Memory B cell (primary cell): ENCODE data around the gene SPATA20.

Source experiments
- ATAC-seq: fragments of 150-1000 bp; cut with Tn5 transposase; 2 replicates; pipeline ENCODE4 v1.10.0; 2021; ENCODE audit warnings: low read depth, mild to moderate bottlenecking, moderate library complexity
- DNase-seq, 2 donors: peaks; one replicate each; pipeline ENCODE4 v3.0.0; 2022; ENCODE audit warnings: low spot score in 2 of 2
- H3K27ac Mint-ChIP-seq: one replicate; pipeline ENCODE4 v1.8.0; 2022; ENCODE audit warnings: mild to moderate bottlenecking, moderate library complexity, mixed read lengths
- H3K27me3 Mint-ChIP-seq: one replicate; pipeline ENCODE4 v1.8.0; 2022; ENCODE audit warnings: mixed read lengths
- H3K36me3 Mint-ChIP-seq: one replicate; pipeline ENCODE4 v1.8.0; 2022; ENCODE audit warnings: mild to moderate bottlenecking, mixed read lengths
- H3K4me1 Mint-ChIP-seq: one replicate; pipeline ENCODE4 v1.8.0; 2022; ENCODE audit warnings: mixed read lengths
- H3K4me3 Mint-ChIP-seq: one replicate; pipeline ENCODE4 v1.8.0; 2022; ENCODE audit warnings: mild to moderate bottlenecking, moderate library complexity, mixed read lengths
- H3K9me3 Mint-ChIP-seq: one replicate; pipeline ENCODE4 v1.8.0; 2022; ENCODE audit warnings: mixed read lengths

The SPATA20 gene

DNA sequence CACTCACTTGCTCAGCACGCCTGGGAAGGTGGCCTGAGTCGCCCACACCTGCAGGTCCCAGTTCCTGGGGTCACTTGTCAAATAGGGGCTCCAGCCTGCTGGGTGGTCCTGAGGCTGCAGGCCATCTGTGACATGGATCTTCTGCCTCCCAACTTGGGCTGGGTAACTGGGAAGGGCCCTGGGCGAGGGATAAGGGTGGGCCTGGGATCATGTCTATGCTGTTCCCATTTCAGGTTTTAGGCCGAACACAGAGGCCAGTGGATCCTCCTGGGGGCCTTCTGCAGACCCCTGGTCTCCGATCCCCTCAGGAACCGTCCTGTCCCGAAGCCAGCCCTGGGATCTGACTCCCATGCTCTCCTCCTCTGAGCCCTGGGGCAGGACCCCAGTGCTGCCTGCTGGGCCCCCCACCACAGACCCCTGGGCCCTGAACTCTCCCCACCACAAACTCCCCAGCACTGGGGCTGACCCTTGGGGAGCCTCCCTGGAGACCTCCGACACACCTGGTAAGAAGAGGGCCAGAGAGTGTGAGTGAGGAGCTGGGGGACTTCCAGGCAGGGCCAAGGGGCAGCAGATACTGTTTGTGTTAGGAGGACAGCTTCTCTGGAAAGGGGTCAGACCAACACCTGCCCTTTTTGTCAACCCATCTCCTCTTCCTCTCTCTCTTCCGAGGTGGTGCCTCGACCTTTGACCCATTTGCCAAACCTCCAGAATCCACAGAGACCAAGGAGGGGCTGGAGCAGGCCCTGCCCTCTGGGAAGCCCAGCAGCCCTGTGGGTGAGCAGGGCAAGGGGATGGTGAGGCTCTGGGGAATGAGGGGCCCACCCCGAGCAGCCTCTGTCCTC, 6.2 kb upstream of the SPATA20 start:
- no peak overlapping the region for H3K4me3 Mint-ChIP-seq

DNA sequence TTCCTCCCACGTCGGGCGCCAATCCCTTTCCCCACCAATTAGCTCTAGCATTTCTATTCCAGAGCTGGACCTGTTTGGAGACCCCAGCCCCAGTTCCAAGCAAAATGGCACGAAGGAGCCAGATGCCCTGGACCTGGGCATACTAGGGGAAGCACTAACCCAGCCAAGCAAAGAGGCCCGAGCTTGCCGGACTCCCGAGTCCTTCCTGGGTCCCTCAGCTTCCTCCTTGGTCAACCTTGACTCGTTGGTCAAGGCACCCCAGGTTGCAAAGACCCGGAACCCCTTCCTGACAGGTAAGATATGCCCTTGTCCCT, 5.6 kb upstream of the SPATA20 start:
- Mint-ChIP-seq H3K36me3 (no peaks in the 10 kb centered on the region), H3K4me1 (peaks cover 13% of the 10 kb centered on the region), H3K9me3 (no peaks in the 10 kb centered on the region), H3K27me3 (peaks cover 9% of the 10 kb centered on the region), H3K4me3 (peak overlapping the region; percentile 88), H3K27ac (peak overlapping the region; percentile 58)
- no peak for ATAC-seq
- DNase-seq: no peak

More for the DNA sequence above, 6.2 kb upstream of the SPATA20 start:
- no peak for ATAC-seq
- Mint-ChIP-seq H3K9me3 (no peaks in the 10 kb centered on the region), H3K36me3 (no peaks in the 10 kb centered on the region), H3K27ac (no peak overlapping the region), H3K4me1 (peaks cover 11% of the 10 kb centered on the region), H3K27me3 (peaks cover 9% of the 10 kb centered on the region)
- DNase-seq: no peak

DNA sequence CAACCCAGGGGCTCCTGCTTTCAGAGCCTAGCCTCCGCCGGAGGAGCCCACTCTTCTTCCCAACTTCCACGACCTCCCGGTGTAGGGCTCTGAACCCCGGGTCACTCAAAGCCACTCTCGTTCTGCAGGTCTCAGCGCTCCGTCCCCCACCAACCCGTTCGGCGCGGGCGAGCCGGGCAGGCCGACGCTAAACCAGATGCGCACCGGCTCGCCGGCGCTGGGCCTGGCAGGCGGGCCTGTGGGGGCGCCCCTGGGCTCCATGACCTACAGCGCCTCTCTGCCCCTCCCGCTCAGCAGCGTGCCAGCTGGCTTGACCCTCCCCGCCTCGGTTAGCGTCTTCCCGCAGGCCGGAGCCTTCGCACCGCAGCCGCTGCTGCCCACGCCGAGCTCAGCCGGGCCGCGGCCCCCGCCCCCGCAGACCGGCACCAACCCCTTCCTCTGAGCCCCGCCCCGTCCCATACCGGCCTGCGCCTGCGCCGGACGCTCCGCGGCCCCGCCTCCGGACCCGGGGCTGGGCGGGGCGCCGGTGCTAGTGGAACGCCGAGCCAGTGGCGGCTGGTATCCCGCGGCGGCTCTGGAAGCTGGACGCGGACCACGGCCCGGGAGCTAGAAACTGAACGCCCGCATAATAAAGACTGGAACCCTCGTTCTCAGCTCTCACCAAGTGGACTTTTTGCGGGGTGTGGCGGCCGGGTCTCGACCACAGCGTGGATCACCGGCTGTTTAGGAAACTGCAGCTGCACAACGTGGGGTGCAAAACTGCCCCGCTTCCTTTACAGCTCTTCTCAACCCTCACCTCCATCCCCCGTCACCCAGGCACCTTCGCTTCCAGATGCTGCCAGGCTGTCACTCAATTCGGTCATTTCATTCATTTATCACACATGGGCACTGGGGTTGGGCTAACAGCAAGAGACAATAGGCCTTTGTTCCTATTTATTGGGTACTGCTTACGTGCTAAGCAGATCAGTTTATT, 5.0 kb upstream of the SPATA20 start:
- ATAC-seq (peak; percentile 83), DNase-seq (peak; percentile 84 to 88)
- H3K9me3 Mint-ChIP-seq: no peaks in the 10 kb centered on the region
- peaks cover 16% of the 10 kb centered on the region for H3K4me1 Mint-ChIP-seq
- peak overlapping the region; percentile 58 for H3K27ac Mint-ChIP-seq
- no peaks in the 10 kb centered on the region for H3K36me3 Mint-ChIP-seq
- peak overlapping the region; percentile 88 for H3K4me3 Mint-ChIP-seq
- H3K27me3 Mint-ChIP-seq: peaks cover 8% of the 10 kb centered on the region

DNA sequence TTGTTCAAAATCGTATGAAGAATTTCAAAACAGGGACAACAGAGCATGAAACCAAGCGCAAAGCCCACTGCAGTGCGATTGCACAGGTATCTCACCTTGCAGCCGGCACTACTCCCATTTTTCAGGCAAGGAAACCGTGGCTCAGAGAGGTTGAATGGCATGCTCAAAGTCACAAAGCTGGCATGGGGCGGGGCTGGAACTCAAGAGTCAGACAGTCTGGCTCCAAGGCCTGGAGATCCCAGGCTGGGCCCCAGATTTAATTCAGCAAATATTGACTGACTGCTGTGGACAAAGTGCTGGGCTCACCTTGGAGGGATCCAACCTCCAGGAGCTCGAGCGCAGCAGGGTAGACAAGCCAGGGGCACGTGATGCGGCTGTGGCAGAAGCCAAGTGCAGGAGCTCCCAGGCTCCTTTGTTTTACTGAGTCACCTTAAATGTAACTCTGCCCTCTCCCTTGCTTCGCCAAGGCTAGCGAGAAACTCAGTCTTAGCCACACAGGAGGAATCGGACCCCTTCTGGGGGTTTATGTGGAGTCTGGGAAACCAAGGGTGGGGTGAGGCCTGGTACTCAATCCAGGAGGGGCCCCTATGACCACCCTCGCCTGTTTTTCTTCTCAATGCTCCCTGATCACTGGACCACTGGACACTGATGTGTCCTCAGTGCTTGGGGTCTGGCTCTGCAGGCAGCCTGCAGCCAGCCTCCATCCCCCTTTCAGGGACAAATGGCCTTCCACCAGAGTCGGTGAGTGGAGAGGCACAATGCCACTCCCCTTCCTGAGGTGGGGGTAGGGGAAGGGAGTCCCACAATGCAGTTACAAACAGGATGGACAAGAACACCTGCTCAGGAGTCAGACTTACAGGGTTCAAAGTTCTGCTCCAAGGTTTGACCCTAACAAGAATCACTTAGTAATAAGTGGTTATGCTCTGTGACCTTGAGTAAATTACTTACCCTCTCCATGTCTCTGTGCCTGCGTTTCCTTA, 3.9 kb upstream of the SPATA20 start:
- DNase-seq (no peak), ATAC-seq (no peak)
- no peaks in the 10 kb centered on the region for H3K36me3 Mint-ChIP-seq
- peaks cover 20% of the 10 kb centered on the region for H3K4me1 Mint-ChIP-seq
- H3K27ac Mint-ChIP-seq: no peak overlapping the region
- peak overlapping the region; percentile 88 for H3K4me3 Mint-ChIP-seq
- peaks cover 7% of the 10 kb centered on the region for H3K27me3 Mint-ChIP-seq
- no peaks in the 10 kb centered on the region for H3K9me3 Mint-ChIP-seq

DNA sequence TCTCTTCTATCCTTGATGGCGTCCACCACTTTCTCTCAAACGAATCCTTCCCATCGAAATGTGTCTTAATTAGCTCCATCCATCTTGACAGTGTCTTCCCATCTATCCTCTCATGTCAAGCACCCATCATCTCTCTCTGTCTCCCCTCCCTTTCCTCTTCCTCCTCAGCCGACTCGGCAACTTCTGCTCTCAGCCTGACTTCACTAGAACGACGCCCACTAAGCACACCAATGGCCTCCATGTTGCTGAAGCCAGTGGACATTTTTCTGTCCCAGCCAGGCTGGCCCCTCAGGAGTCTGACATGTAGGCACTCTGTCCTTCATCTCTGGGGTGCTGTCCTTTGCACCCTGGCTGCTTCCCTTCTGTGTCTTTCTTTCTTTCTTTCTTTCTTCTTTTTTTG, 2.5 kb upstream of the SPATA20 start:
- no peak overlapping the region for H3K27ac Mint-ChIP-seq
- no peaks in the 10 kb centered on the region for H3K36me3 Mint-ChIP-seq
- no peak for ATAC-seq
- H3K9me3 Mint-ChIP-seq: no peaks in the 10 kb centered on the region
- H3K4me3 Mint-ChIP-seq: no peak overlapping the region
- DNase-seq: no peak
- peaks cover 7% of the 10 kb centered on the region for H3K27me3 Mint-ChIP-seq
- peaks cover 20% of the 10 kb centered on the region for H3K4me1 Mint-ChIP-seq

DNA sequence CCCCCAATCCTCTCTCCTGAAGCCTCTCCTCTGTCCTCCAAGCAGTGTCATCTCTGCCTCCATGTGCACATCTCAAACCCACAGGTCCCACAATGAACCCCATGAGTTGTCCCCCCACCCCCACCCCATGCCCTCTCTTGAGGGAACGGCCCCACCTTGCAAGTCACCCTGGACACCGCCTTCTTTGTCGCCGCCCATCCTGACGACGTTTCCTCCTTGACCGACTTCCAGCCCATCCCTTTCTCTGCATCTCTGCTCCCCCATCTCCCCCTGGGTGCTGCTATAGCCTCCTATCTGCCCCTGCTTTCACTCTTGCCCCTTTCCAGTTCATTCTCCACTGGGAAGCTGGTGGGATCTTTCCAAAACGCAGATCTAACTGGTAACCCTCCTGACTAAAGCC, 1.7 kb upstream of the SPATA20 start:
- H3K27ac Mint-ChIP-seq: no peak overlapping the region
- peaks cover 3% of the 10 kb centered on the region for H3K36me3 Mint-ChIP-seq
- H3K4me3 Mint-ChIP-seq: no peak overlapping the region
- DNase-seq (no peak), ATAC-seq (no peak)
- H3K4me1 Mint-ChIP-seq: peaks cover 20% of the 10 kb centered on the region
- peaks cover 7% of the 10 kb centered on the region for H3K27me3 Mint-ChIP-seq
- no peaks in the 10 kb centered on the region for H3K9me3 Mint-ChIP-seq

DNA sequence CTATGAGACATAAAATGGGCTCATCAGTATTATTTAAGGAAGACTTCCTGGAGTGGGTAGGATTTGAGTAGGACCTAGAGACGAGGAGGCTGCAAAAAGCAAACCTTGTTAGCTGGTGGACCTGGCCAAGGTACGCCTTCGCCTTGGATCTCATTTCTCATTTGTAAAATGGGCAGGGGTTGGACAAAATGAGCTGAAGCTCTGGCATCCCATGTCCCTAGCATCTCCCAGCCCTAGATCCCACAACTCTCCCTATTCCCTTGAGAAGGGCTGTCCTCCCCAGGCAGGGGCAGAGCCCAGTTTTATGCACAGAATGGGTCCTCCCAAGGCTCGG, 306 bp upstream of the SPATA20 start:
- Mint-ChIP-seq H3K36me3 (peaks cover 5% of the 10 kb centered on the region), H3K27ac (no peak overlapping the region), H3K4me1 (peaks cover 18% of the 10 kb centered on the region), H3K27me3 (peaks cover 7% of the 10 kb centered on the region), H3K4me3 (peak overlapping the region; percentile 89), H3K9me3 (no peaks in the 10 kb centered on the region)
- DNase-seq (no peak), ATAC-seq (no peak)

DNA sequence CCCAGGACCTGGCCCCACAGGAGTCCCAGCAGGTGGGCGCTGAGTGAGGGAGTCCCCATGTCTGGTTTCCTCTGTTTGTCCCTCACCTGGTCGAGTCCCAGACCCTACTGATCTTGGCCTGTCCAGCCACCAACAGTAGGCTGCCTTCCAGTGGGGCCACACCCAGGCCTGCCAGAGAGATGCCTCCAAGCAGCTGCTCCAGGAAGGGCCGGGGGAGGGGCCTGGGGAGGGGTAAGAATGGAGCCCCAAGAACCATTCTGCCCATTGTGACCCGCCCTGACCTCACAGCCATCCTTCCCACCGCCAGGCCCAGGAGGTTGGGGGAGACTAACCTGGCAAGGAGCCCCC, 736 bp downstream of the SPATA20 start:
- peak overlapping the region; percentile 72 for H3K27ac Mint-ChIP-seq
- ATAC-seq: no peak

DNA sequence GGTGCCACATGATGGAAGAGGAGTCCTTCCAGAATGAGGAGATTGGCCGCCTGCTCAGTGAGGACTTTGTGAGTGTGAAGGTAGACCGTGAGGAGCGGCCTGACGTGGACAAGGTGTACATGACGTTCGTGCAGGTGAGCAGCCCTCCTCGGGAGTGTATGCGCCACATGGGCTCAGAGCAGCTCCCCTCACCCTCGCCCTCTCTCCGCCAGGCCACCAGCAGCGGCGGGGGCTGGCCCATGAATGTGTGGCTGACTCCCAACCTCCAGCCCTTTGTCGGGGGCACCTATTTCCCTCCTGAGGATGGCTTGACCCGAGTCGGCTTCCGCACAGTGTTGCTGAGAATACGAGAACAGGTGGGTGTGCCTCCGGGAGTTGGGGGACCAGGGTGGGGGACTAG, 1.9 kb downstream of the SPATA20 start:
- no peak for ATAC-seq
- Mint-ChIP-seq H3K4me1 (peaks cover 15% of the 10 kb centered on the region), H3K27ac (no peak overlapping the region), H3K27me3 (peaks cover 7% of the 10 kb centered on the region), H3K9me3 (no peaks in the 10 kb centered on the region), H3K36me3 (peaks cover 5% of the 10 kb centered on the region), H3K4me3 (peak overlapping the region; percentile 12)
- DNase-seq: no peak

More for the DNA sequence above, 736 bp downstream of the SPATA20 start:
- peaks cover 14% of the 10 kb centered on the region for H3K4me1 Mint-ChIP-seq
- no peaks in the 10 kb centered on the region for H3K9me3 Mint-ChIP-seq
- peaks cover 7% of the 10 kb centered on the region for H3K27me3 Mint-ChIP-seq
- H3K4me3 Mint-ChIP-seq: peak overlapping the region; percentile 89
- DNase-seq: no peak
- H3K36me3 Mint-ChIP-seq: peaks cover 5% of the 10 kb centered on the region

DNA sequence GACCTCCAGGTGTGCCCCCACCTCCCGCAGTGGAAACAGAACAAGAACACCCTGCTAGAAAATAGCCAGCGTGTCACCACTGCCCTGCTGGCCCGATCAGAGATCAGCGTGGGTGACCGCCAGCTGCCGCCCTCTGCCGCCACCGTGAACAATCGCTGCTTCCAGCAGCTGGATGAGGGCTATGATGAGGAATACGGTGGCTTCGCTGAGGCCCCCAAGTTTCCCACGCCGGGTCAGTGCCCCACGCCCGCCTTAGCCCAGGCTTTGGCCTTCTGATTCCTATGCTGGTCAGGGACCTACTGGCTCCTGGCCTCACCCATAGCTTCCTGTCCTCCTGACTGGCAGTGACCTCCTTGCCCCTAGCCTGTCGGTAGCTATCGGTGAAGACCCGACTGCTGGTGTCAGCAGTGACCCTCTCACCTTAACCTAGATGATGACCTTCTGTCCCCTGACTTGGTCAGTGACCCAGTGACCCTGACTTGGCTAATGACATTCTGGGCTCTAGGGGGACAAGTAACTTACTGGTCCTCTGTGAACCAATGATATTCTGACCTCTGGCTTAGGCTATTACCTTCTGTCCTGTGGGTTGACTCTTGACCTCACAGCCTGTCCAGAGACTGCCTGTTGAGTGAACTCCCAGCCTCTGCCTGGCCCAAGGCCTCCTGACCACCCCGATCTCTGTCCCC, 2.4 kb downstream of the SPATA20 start:
- H3K27me3 Mint-ChIP-seq: peaks cover 2% of the 10 kb centered on the region
- no peaks in the 10 kb centered on the region for H3K9me3 Mint-ChIP-seq
- ATAC-seq: no peak
- H3K4me3 Mint-ChIP-seq: no peak overlapping the region
- no peak overlapping the region for H3K27ac Mint-ChIP-seq
- H3K4me1 Mint-ChIP-seq: peaks cover 13% of the 10 kb centered on the region
- peaks cover 5% of the 10 kb centered on the region for H3K36me3 Mint-ChIP-seq
- no peak for DNase-seq

DNA sequence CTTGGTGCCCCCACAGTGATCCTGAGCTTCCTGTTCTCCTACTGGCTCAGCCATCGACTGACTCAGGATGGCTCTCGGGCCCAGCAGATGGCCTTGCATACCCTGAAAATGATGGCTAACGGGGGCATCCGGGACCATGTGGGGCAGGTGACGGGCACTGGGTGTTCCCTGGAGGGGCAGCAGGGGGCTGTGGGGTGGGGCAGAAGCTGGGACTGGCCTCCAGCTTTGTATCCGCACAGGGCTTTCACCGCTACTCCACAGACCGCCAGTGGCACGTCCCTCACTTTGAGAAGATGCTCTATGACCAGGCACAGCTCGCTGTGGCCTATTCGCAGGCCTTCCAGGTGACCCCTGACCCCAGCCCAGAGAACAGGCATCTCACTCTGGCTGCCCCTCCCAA, 3.0 kb downstream of the SPATA20 start:
- no peak for ATAC-seq
- H3K36me3 Mint-ChIP-seq: peaks cover 10% of the 10 kb centered on the region
- H3K4me1 Mint-ChIP-seq: peaks cover 12% of the 10 kb centered on the region
- no peak overlapping the region for H3K27ac Mint-ChIP-seq
- H3K9me3 Mint-ChIP-seq: no peaks in the 10 kb centered on the region
- DNase-seq: no peak
- no peaks in the 10 kb centered on the region for H3K27me3 Mint-ChIP-seq
- no peak overlapping the region for H3K4me3 Mint-ChIP-seq

DNA sequence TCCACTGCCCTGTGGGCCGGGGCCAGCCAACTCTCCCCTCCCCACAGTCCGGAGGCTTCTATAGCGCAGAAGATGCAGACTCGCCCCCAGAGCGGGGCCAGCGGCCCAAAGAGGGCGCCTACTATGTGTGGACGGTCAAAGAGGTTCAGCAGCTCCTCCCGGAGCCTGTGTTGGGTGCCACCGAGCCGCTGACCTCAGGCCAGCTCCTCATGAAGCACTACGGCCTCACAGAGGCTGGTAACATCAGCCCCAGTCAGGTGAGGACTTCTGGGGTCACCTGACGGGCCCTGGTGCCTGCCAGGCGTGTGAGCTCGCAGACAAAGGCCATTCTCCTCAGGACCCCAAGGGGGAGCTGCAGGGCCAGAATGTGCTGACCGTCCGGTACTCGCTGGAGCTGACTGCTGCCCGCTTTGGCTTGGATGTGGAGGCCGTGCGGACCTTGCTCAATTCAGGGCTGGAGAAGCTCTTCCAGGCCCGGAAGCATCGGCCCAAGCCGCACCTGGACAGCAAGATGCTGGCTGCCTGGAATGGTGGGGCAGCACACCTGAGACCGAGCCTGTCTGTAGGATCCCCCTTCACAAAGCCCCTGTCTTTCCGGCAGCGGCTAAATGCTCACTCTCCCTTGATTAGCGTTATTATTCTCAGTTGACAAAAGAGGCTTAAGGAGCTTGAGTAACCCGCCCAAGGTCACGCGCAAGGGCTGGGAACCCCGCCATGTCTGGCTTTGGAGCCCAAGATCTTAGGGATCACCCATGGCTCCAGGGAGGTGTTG, 3.9 kb downstream of the SPATA20 start:
- Mint-ChIP-seq H3K27me3 (no peaks in the 10 kb centered on the region), H3K4me3 (no peak overlapping the region), H3K36me3 (peaks cover 14% of the 10 kb centered on the region), H3K9me3 (no peaks in the 10 kb centered on the region), H3K4me1 (peaks cover 12% of the 10 kb centered on the region), H3K27ac (no peak overlapping the region)
- DNase-seq (no peak), ATAC-seq (no peak)

DNA sequence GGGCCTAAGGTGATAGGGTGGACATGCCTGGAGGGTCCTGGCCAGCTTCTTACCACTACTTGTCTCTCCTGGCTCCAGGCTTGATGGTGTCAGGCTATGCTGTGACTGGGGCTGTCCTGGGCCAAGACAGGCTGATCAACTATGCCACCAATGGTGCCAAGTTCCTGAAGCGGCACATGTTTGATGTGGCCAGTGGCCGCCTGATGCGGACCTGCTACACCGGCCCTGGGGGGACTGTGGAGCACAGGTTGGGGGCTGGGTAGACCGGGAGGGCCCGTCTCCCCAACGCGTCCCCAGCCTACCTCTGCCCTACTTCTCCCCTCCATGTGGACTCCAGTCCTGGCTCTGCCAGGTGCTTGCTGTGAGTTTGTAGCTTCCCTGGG, 4.5 kb downstream of the SPATA20 start:
- H3K27me3 Mint-ChIP-seq: no peaks in the 10 kb centered on the region
- ATAC-seq (no peak), DNase-seq (no peak)
- H3K4me3 Mint-ChIP-seq: no peak overlapping the region
- H3K9me3 Mint-ChIP-seq: no peaks in the 10 kb centered on the region
- H3K4me1 Mint-ChIP-seq: peaks cover 10% of the 10 kb centered on the region
- peaks cover 14% of the 10 kb centered on the region for H3K36me3 Mint-ChIP-seq
- no peak overlapping the region for H3K27ac Mint-ChIP-seq
